Measurements from ENCODE around the gene KIF5A.

Gene KIF5A

GRCh38 chr12:57535764-57536596, 13.9 kb upstream of the KIF5A start:
- DNase-seq: no peak

- no peak for DNase-seq
These were observed 13.3 kb upstream of the KIF5A start for GRCh38 chr12:57536597-57536942.

GRCh38 chr12:57539134-57539768, 10.6 kb upstream of the KIF5A start:
- no peak for DNase-seq

- DNase-seq: no peak
These were observed 8.8 kb upstream of the KIF5A start for GRCh38 chr12:57541001-57541400.

- no peak for DNase-seq
These were observed 8.1 kb upstream of the KIF5A start for GRCh38 chr12:57541717-57542116.

GRCh38 chr12:57543581-57543980, 6.3 kb upstream of the KIF5A start:
- DNase-seq: no peak

GRCh38 chr12:57545809-57546437, 3.9 kb upstream of the KIF5A start:
- no peak for DNase-seq

GRCh38 chr12:57546438-57547287, 3.2 kb upstream of the KIF5A start, which contains the start of gene DCTN2:
Gene DCTN2, minus strand, starts transcription at chr12:57547192. Its CDS starts 129 bp downstream, at chr12:57547063.
- peak; percentile 99 for DNase-seq

GRCh38 chr12:57547288-57548012, 2.4 kb upstream of the KIF5A start:
- no peak for DNase-seq

- no peak for DNase-seq
These were observed 1.9 kb upstream of the KIF5A start for GRCh38 chr12:57548013-57548315.

GRCh38 chr12:57548488-57548887, 1.4 kb upstream of the KIF5A start:
- DNase-seq: no peak

GRCh38 chr12:57549203-57549908, 488 bp upstream of the KIF5A start:
- DNase-seq: no peak

GRCh38 chr12:57550641-57551549, 1.1 kb downstream of the KIF5A start:
- no peak for DNase-seq

GRCh38 chr12:57551637-57552305, 1.9 kb downstream of the KIF5A start:
- no peak for DNase-seq

- no peak for DNase-seq
These were observed 2.4 kb downstream of the KIF5A start for GRCh38 chr12:57552306-57552651.

GRCh38 chr12:57552835-57553313, 3.0 kb downstream of the KIF5A start:
- DNase-seq: no peak

- DNase-seq: no peak
These were observed 3.7 kb downstream of the KIF5A start for GRCh38 chr12:57553343-57554202.

GRCh38 chr12:57554453-57554852, 4.6 kb downstream of the KIF5A start:
- DNase-seq: no peak

- DNase-seq: no peak
These were observed 5.1 kb downstream of the KIF5A start for GRCh38 chr12:57554897-57555296.

Data from NCI-H2171 treated with DMSO at 0.1 percent for 48 hours (cell line).